ENCODE data around the gene PIGW.

- TF ChIP-seq POLR2A (IDR thresholded peaks at IDR 0.05; ENCODE audit: low read depth, low read length) (no peak), SPI1 (IDR thresholded peaks at IDR 0.05; ENCODE audit: low read depth, low read length) (no peak)
Observed at GRCh38 chr17:36509272-36509985, 25.4 kb upstream of the PIGW start.
